Suppressor macrophage treated with lipopolysaccharide for 1 hour (primary cell): ENCODE measurements around the gene NUDT8.
"Not testable (repeated sequence)": the region's sequence is repeated elsewhere in the genome, so short reads cannot be mapped to it uniquely, and the experiment has no call there.

Experiments used
- DNase-seq, 3 donors: peaks; one replicate each; pipeline ENCODE4 v3.0.0-alpha.2; 2020 to 2022

The NUDT8 gene

GRCh38 chr11:67629386-67630227 is at the start of gene NUDT8:
TSS of gene NUDT8 (minus strand) at chr11:67629937. CDS start at chr11:67629911, 26 bp downstream.
- peak; percentile 85 to 96 (median 92) for DNase-seq

GRCh38 chr11:67675058-67675747 is 45.5 kb upstream of the NUDT8 start:
- no peak for DNase-seq

GRCh38 chr11:67674442-67674871 is 44.7 kb upstream of the NUDT8 start, which contains the start of gene ALDH3B2:
TSS of gene ALDH3B2 (minus strand) at chr11:67674623. CDS start at chr11:67666935, 7,688 bp downstream.
- DNase-seq = no peak

DNA sequence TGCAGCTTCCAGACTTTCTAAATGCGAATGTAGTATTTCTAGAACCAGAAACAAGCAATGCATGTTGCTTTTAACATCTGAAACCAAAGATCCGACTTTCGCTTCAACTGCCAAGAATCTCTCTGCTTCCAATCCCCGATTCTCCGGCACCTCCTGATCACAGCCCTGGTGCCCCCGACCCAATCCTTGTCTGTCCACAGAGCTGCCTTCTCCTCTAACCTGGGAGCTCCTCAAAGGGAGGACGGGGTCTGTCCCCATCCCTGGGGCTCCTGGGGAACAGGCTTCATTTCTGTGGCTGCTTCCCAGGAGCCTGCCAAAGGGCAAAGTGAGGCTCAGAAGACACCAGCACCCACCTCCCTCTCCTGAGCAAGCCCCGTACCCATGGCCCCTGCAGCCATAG is 44.2 kb upstream of the NUDT8 start:
- DNase-seq = no peak

- DNase-seq = no peak
These were observed 43.6 kb upstream of the NUDT8 start for GRCh38 chr11:67673358-67673757.

DNA sequence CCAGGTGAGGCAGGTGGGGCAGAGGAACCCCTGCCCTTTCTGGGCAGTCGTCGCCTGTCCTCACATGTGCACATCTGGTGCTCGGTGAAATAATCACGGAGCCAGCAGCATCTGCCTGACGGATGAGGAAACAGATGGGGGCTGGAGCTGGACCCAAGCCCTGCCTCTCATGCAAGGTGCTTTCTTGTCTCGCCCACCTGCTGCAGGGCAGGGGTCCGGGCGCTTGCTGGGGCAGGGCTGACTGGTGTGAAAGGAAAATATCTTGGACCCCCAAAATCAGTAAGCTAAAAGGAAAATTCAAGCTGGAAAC is 41.4 kb upstream of the NUDT8 start:
- DNase-seq = no peak

GRCh38 chr11:67670316-67671210 is 40.8 kb upstream of the NUDT8 start:
- no peak for DNase-seq

- DNase-seq = no peak
These were observed 38.4 kb upstream of the NUDT8 start for GRCh38 chr11:67668192-67668551.

GRCh38 chr11:67667490-67668191 is 37.9 kb upstream of the NUDT8 start:
- no peak for DNase-seq

- DNase-seq = no peak
These were observed 37.1 kb upstream of the NUDT8 start for GRCh38 chr11:67666676-67667489.

DNA sequence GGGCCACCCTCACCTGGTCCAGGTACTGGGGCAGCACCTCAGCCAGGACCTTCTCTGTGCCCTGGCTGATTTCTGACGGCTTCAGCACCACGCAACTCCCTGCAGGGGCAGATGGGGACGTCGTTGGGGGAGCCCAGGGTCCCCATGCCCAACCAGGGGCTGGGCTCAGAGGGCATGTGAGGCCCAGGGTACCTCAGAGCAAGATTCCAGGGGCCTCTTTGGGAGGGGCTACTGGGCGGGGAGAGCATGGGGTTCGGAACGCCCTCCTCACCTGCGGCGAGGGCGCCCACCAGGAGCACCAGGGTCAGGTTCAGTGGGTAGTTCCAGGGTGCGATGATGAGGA is 36.5 kb upstream of the NUDT8 start:
- no peak for DNase-seq

DNA sequence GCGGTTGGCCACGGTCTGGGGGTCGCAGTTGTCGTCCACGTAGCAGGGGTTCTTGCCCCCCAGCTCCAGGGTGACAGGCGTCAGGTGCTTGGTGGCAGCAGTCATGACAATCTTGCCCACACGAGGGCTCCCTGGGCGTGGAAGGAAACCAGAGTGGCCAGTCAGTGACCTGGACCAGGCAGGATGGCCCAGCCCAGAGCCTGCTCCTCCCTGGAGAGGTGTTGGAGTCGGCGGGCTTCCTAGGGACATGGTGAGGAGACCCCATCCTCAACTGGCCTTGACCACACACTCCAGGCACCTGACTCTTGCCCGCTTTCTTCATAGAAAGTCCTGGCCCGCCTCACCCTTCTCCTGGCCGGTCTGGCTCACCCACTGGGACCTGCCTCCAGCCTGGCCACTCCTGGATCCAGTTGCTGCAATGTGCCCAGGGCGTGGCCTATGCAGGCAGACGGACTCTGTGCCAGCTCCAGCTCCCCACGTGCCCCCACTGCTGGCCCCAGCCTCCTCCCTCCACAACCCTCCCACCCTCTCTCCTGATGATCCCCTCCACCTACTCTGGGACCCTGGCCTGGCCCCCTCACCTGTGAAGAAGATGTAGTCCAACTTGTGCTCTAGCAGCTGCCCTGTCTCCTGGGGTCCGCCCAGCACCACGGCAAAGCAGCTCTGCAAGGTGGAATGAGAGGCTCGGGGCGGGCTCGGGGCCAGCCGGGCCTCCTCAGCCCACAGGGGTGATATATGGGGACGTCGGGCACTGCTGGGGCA is 36.0 kb upstream of the NUDT8 start:
- peak in 1 of 3 donors; percentile 35 for DNase-seq

DNA sequence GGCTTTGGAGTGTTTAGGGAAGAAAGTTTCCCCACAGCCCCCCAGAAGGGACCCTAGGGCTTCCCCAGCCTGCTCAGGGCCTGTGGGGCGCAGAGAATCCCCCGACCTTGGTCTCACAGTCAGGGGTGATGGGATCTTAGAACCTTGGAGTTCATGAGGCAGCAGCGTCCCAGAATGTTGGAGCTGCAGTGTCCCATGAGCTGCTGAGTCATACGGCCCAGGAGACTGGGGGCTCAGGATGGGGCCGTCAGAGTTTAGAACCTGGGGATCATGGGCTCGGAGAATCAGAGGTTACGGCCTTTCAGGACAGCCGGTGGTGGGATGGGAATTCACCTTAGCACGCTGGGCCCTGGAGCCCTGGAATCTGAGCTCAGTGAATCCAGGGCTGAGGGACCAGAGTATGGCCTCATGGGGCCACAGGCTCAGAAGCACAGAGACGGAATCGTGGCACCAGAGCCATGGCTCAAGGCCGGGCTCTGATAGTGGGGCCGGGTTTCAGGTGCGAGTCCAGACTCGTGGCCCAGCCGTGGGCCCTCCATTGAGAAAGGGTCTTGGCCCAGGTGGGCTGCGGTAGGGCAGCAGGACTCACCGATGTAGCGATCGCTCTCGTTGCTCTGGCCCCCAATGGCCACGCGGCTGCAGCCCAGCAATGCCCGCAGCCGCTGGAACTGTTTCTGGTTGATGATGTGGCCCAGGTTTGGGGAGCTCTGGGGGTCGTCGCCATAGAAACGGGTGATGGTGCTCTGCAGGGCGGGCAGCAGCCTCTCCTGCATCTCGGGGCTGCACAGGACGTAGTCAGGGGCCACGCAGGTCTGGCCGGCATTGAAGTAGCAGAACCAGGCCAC is 35.2 kb upstream of the NUDT8 start:
- DNase-seq = no peak

GRCh38 chr11:67664213-67664585 is 34.5 kb upstream of the NUDT8 start:
- no peak for DNase-seq

DNA sequence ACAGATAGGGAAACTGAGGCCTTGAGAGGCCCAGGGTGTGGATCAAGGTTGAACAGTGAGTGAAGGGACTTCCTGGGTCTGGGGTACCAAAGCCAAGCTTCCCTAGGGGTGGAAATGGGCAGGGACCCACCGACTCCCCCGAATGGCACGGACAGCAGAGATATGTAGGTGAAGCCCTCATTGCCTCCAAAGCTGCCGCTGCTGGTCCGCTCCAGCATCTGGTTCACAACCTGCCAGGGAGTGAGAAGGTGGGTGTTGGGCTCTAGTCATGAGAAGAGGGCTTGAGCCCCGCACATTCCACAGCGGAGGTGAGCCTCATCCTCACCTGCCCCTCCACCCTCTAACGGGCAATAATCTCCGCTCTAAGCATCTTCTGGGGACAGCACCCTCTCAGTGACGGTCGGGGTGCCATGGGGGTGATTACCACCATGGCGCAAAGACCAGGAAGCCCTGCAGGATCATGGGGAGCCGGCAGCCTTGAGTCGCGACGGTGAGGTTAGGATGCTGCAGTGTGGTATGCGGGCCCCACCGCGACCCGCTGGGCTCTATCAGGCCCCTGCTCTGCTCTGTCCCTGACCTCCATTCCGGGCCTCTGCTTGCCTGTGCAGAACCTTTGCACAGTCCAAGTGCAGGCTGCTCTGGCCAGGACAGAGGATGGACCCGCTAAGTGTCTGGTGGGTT is 33.9 kb upstream of the NUDT8 start:
- DNase-seq = no peak

DNA sequence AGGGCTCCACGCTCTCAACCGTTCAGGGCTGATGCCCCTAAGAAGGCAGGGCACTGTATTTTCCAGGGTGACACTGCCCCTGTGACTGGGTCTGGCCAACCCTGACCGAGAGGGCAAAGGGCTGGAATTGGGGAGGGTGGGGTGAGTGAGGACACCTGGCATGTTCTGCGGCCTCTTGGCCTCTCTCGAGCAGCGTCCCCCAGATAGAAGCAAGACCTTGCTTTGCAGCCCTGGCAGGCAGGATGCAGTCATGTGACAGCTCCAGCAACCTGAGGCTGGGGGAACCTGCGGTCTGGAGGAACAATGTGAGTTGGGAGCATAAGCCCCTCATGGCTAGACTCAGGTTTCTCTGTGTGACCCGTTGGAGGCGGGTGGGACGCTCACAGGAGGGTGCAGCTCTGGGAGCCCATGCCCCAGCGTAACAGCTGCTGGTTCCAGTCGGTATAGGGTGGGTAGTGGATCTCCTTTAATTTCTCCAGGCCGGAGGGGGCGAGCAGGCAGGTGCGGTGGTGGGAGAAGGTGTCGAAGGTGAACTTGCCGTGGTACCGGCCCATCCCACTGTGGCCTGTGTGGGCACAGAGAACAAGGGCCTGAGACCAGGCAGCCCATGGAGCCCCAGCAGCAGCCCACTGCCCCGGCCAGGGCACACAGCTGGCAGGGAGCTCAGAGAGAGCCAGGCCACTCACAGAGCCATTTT is 33.2 kb upstream of the NUDT8 start:
- no peak for DNase-seq

DNA sequence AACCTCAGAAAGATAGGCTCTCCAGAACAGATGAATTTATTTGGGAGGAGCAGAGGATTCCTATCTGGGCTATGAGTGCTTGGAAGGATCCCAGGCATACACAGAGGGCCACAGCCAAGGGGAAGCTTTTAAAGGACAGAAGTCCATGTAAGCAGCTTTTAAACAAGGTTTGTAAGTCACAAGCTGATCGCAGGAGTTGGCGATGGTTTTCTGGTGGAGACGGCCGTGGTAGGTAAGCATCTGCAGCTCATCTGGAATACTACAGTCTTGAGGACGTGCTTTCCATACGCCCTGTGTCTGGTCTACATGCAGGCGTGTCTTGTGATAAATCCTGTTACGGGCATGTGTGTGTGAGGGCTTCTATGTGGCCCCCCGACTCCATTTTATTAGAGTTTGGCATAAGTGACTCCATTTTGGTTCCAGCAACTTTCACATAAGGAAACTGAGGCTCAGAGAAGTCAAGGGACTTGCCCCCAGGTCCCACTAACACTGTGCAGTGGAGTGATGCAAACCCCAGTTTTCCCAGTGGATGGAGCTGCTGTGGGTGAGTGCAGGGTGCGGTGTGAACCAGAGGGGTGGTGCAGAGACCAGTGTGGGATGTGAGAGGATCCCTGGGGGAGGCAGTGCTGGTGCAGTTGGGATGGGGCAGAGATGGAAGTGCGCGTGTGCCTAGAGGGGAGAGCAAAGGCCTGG is 32.6 kb upstream of the NUDT8 start:
- no peak for DNase-seq

- not testable (repeated sequence) for DNase-seq
These were observed 31.0 kb upstream of the NUDT8 start for GRCh38 chr11:67660752-67661151.
